ENCODE data around the gene ANO10.

DNA sequence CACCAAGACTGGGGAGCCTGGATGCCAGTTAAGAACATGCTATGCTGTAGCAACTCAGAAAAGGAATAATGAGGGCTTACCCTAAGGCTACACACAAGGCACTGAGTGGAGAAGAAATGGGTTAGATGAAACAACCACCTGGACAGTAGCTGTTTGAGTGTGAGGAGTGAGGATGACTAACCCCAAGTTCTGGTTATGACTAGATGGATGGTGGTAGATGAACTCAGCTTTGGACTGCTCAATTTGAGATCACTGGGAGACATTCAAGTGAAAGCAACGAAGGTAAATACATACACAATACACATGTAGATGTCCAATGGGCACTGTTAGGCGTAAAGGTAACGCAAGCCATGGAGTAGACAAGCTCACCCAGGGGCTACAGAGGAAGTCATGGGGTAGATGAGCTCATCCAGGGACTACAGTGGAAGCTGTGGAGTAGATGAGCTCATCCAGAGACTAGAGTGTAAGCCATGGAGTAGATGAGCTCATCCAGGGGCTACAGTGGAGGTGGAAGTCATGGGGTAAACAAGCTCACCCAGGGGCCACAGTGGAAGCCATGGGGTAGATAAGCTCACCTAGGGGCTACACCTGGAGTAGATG lies 98.3 kb downstream of the ANO10 start:
- TF ChIP-seq, protein P1, sequence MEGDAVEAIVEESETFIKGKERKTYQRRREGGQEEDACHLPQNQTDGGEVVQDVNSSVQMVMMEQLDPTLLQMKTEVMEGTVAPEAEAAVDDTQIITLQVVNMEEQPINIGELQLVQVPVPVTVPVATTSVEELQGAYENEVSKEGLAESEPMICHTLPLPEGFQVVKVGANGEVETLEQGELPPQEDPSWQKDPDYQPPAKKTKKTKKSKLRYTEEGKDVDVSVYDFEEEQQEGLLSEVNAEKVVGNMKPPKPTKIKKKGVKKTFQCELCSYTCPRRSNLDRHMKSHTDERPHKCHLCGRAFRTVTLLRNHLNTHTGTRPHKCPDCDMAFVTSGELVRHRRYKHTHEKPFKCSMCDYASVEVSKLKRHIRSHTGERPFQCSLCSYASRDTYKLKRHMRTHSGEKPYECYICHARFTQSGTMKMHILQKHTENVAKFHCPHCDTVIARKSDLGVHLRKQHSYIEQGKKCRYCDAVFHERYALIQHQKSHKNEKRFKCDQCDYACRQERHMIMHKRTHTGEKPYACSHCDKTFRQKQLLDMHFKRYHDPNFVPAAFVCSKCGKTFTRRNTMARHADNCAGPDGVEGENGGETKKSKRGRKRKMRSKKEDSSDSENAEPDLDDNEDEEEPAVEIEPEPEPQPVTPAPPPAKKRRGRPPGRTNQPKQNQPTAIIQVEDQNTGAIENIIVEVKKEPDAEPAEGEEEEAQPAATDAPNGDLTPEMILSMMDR (IDR thresholded peaks at IDR 0.05): no peak
- TF ChIP-seq POLR2A (IDR thresholded peaks at IDR 0.05): no peak
